Adipocyte (in vitro differentiated cells): ENCODE results near the gene PLAC8L1.

ENCODE experiments used
- DNase-seq: peaks from one replicate; pipeline ENCODE4 v3.0.0-alpha.2; 2015; ENCODE audit warnings: low read depth
- H3K27me3 ChIP-seq: replicated peaks from 2 replicates; pipeline ENCODE4 v1.7.0; 2013; ENCODE audit warnings: mild to moderate bottlenecking, low read length, moderate library complexity; ENCODE audit not compliant: control insufficient read depth, insufficient read depth
- H3K36me3 ChIP-seq: 2 replicates; pipeline ENCODE4 v1.7.0; 2013; ENCODE audit warnings: low read length, mild to moderate bottlenecking, moderate library complexity; ENCODE audit not compliant: control insufficient read depth, insufficient read depth, severe bottlenecking
- H3K4me1 ChIP-seq: 2 replicates; pipeline ENCODE4 v1.7.0; 2013; ENCODE audit warnings: mild to moderate bottlenecking, low read length, moderate library complexity; ENCODE audit not compliant: control insufficient read depth, insufficient read depth
- H3K4me3 ChIP-seq: 2 replicates; pipeline ENCODE4 v1.7.0; 2013; ENCODE audit warnings: mild to moderate bottlenecking, low read length, moderate library complexity
- H3K9ac ChIP-seq: 2 replicates; pipeline ENCODE4 v1.7.0; 2013; ENCODE audit warnings: mild to moderate bottlenecking, low read length, moderate library complexity
- H3K9me3 ChIP-seq: 2 replicates; pipeline ENCODE4 v1.7.0; 2013; ENCODE audit warnings: mild to moderate bottlenecking, low read length, moderate library complexity; ENCODE audit not compliant: control insufficient read depth

Gene PLAC8L1

DNA sequence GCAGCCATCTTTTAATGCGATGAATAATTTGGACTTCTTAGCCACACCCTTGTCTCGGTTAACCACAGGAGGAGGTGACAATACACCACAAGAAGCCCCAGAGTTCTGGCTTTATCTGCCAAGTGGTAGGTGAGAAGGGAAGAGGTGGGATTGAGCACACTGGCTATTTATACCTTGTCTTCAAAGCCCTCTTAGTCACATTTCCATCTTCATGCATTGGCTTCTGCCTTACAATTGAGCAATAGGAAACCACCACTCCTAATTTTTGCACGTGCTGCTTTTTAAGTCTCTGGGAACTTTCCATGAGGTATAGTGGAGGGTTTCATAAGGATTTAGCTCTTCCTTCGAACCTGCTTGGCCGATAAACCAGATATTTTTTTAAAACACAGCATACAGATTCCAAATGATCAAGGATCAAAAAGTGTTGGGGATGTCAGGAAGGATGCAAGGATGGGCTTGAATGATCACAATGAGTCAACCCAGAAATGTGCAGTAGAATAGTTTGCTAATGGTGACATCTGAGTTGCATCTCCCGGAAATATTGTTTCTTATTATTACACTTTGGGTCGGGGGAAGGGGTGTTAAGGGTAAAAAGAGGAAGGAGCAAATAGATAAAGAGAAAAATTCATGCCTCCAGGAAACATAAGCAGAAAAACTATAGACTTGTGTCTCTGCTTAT, 25.5 kb downstream of the PLAC8L1 start:
- no peaks in the 10 kb centered on the region for H3K9me3 ChIP-seq
- no peaks in the 10 kb centered on the region for H3K36me3 ChIP-seq
- peak; percentile 3 for DNase-seq
- peaks cover 7% of the 10 kb centered on the region for H3K27me3 ChIP-seq
- no peak overlapping the region for H3K9ac ChIP-seq
- H3K4me3 ChIP-seq, result no peak overlapping the region
- peaks cover 8% of the 10 kb centered on the region for H3K4me1 ChIP-seq

DNA sequence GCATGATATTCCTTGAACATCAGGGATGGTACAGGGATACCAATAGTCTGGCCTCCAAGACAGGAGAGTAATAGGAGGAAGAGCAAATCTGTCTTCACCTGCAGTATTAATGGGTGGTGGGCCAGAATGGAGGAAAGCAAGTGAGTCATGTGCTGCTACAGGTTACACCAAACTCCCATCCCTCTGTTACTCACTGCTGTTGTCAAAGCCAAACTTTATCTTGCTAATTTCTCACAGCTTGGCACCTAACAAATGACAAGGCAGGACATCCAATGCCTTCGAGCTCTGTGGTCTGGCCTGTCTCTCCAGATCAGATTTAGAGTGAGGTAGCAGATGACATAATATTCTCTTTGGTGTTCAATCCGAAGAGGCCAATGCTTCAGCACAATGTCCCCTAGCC, 26.8 kb downstream of the PLAC8L1 start:
- H3K27me3 ChIP-seq, result peaks cover 9% of the 10 kb centered on the region
- no peak for DNase-seq
- H3K9me3 ChIP-seq, result no peaks in the 10 kb centered on the region
- H3K36me3 ChIP-seq, result no peaks in the 10 kb centered on the region
- peaks cover 8% of the 10 kb centered on the region for H3K4me1 ChIP-seq
- H3K9ac ChIP-seq, result no peak overlapping the region
- no peak overlapping the region for H3K4me3 ChIP-seq

DNA sequence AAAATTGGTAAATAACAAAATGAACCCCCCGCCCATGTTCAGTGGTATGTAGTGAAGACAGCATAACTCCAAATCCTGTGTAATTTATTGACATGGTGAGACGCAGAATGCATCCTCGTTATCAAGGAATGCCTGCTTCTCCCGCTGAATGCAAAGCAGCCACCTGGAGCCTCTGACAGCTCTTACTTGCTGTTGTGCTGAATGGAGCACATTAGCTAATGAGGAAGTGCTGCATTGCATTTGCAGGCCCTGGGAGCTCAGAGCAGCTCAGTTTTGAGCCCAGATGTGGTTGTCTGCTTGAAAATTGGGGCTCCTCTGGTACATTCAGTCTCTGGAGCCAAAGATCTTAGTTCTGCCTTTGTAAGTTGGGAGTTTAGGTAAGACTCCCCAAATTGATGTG, 28.9 kb downstream of the PLAC8L1 start:
- no peaks in the 10 kb centered on the region for H3K9me3 ChIP-seq
- no peak for DNase-seq
- H3K36me3 ChIP-seq, result no peaks in the 10 kb centered on the region
- H3K4me1 ChIP-seq, result peaks cover 1% of the 10 kb centered on the region
- no peak overlapping the region for H3K9ac ChIP-seq
- H3K27me3 ChIP-seq, result peaks cover 19% of the 10 kb centered on the region
- H3K4me3 ChIP-seq, result no peak overlapping the region

DNA sequence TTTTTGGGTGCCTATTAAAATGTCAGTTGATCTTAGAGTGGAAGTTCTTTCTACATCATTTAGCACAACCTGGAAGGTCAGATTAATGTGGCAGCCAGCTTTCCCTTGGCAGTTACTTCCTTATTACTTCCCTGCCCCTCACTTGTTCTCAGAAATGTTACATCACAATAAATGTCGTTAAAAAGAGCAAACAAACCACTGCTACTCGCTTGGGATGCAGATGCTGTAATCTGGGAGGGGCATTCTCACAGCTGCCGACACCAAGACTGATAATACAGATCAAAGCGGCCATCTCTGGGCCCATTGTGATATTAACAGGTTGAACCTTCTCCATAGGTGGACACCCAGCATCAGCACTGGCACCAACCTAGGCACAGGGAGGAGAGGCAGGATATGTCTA, 29.3 kb downstream of the PLAC8L1 start:
- Histone ChIP-seq H3K9ac (no peak overlapping the region), H3K36me3 (no peaks in the 10 kb centered on the region), H3K4me3 (no peak overlapping the region), H3K9me3 (no peaks in the 10 kb centered on the region), H3K4me1 (no peaks in the 10 kb centered on the region), H3K27me3 (peaks cover 19% of the 10 kb centered on the region)
- no peak for DNase-seq

DNA sequence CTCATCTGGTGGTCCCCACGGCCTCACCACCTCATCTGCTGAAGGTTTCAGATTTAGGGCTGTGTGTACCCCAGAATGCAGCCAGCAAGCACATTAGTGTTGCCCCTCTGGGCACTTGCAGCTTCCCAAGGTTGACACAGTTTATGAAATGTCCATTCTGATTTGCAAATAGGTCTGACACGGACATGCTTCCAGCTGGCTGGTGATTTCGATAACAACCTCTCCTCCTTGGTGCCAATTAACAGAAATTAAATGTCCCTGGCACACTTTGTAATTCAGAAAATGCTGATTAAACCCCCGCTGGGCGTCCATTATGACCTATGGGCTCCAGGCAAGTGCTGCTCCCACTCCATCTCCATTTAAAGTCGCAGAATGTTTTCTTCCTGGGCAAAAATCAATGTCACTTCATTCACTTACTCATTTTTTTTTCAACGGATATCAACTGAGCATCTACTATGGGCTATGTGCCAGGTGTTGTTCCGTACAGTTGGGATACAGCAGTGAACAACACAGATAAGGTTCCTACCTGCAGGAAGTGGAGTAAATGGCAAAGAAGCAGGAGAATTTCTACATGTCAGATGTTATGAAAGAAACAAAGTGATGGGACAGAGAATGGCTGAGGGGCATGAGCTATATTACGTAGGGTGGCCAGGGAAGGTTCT, 32.0 kb downstream of the PLAC8L1 start:
- H3K4me3 ChIP-seq, result no peak overlapping the region
- DNase-seq, result no peak
- H3K27me3 ChIP-seq, result peaks cover 19% of the 10 kb centered on the region
- H3K9me3 ChIP-seq, result no peaks in the 10 kb centered on the region
- H3K9ac ChIP-seq, result no peak overlapping the region
- no peaks in the 10 kb centered on the region for H3K4me1 ChIP-seq
- no peaks in the 10 kb centered on the region for H3K36me3 ChIP-seq

DNA sequence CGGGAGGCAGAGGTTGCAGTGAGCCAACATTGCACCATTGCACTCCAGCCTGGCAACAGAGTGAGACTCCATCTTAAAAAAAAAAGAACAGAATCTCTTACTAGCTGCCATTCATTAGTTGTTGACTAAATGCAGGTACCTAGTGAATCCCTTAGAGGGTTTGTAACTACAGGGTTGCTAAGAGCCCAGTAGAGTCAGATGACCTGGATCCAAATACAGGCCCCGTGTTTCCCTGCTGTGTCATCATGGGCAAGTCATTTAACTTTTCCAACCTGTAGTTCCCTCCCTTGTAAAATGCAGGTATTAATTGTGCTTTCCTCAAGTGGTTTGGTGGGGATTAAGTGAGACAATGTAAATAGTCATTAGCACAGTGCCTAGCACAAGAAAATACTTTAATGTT, 32.8 kb downstream of the PLAC8L1 start:
- no peaks in the 10 kb centered on the region for H3K4me1 ChIP-seq
- H3K9ac ChIP-seq, result no peak overlapping the region
- no peaks in the 10 kb centered on the region for H3K9me3 ChIP-seq
- no peaks in the 10 kb centered on the region for H3K36me3 ChIP-seq
- no peak for DNase-seq
- peaks cover 19% of the 10 kb centered on the region for H3K27me3 ChIP-seq
- H3K4me3 ChIP-seq, result no peak overlapping the region

DNA sequence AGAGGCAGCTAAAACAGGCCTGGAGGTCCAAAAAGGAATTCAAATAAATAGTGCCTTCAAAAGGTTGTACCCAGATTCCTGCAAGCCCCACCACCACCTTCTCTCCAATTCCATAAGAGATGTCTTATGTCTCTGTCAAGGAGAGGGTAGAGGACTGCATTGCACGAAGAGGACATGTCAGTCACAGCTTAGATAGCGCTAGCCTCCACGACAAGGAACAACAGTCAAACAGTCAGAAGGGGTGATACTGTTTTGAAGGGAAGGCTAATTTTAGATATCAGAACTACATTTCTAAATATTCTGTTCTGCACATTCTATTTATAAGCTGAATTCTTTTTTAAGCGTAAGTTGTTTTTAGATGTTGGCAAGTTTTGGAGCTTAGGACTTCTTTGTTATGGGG, 34.2 kb downstream of the PLAC8L1 start:
- Histone ChIP-seq H3K27me3 (peaks cover 12% of the 10 kb centered on the region), H3K9ac (no peak overlapping the region), H3K36me3 (no peaks in the 10 kb centered on the region), H3K9me3 (no peaks in the 10 kb centered on the region), H3K4me1 (no peaks in the 10 kb centered on the region), H3K4me3 (no peak overlapping the region)
- no peak for DNase-seq

DNA sequence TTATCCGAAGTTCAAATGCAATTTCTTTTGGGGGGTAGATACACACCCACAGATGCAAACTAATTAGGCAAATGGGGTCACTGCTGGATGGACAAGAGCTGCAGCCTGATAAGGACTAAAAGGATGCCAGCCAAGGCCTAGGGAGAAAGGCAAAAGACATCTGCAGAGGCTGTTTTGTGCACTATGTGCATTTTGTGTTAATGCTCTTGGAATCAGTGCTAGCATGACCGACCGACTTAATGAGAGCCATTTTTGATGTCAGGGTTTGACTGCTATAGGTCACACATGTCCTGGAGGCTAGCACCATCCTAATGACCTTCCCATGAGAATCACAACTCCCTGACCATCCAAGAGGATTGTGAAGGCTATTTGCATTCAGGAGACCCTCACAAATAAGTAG, 34.6 kb downstream of the PLAC8L1 start:
- H3K9me3 ChIP-seq, result no peaks in the 10 kb centered on the region
- no peak overlapping the region for H3K4me3 ChIP-seq
- H3K4me1 ChIP-seq, result no peaks in the 10 kb centered on the region
- no peak for DNase-seq
- no peak overlapping the region for H3K9ac ChIP-seq
- H3K27me3 ChIP-seq, result peaks cover 12% of the 10 kb centered on the region
- no peaks in the 10 kb centered on the region for H3K36me3 ChIP-seq

DNA sequence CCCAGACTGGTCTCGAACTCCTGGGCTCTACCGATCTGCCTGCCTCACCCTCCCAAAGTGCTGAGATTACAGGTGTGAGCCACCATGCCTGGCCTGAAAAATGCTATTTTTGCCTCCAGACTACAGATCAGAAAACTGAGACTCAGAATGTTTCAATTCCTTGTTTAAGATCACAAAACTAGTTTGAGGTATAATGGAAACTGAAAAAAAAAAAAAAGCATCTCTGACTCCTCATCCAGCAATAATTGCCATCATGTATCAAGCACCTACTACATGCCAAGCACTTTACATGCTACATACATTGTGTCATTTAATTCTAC, 35.6 kb downstream of the PLAC8L1 start:
- Histone ChIP-seq H3K4me1 (no peaks in the 10 kb centered on the region), H3K9me3 (no peaks in the 10 kb centered on the region), H3K36me3 (no peaks in the 10 kb centered on the region), H3K9ac (no peak overlapping the region), H3K4me3 (no peak overlapping the region), H3K27me3 (peaks cover 12% of the 10 kb centered on the region)
- DNase-seq, result no peak

DNA sequence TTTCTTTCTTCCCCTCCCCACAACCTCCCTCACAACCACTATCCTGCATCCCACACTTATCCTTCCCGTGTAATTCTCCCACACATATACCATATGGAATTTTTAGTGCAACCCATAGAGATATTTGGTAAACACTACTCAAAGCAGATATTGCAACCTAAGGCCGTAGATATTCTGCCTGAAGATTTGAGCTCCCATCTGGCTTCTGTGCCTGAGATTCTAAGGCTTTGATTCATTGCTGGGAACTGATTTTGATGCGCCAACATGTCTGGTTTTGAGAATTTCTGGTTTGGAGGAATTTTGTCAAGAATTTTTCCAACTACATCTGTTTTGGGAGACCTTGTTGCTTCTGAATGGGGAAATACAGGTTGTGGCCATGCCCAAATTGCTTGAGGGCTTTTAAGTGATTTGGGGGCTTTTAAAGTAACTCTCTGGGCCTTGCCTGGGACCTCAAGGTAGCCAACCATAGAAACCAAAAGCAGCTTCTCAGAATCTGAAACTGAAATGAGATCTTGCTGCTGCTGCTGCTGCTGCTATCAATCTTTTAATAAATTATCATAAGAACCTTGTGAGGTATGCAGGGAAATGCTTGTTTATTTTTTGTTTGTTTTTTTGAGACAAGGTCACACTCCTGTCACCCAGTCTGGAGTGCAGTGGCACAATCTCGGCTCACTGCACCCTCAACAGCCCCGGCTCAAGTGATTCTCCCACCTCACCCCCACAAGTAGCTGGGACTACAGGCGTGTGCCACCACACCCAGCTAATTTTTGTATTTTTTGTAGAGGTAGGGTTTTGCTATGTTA, 36.2 kb downstream of the PLAC8L1 start:
- H3K9me3 ChIP-seq, result no peaks in the 10 kb centered on the region
- H3K9ac ChIP-seq, result no peak overlapping the region
- H3K4me3 ChIP-seq, result no peak overlapping the region
- H3K4me1 ChIP-seq, result no peaks in the 10 kb centered on the region
- no peaks in the 10 kb centered on the region for H3K36me3 ChIP-seq
- peaks cover 12% of the 10 kb centered on the region for H3K27me3 ChIP-seq
- no peak for DNase-seq

DNA sequence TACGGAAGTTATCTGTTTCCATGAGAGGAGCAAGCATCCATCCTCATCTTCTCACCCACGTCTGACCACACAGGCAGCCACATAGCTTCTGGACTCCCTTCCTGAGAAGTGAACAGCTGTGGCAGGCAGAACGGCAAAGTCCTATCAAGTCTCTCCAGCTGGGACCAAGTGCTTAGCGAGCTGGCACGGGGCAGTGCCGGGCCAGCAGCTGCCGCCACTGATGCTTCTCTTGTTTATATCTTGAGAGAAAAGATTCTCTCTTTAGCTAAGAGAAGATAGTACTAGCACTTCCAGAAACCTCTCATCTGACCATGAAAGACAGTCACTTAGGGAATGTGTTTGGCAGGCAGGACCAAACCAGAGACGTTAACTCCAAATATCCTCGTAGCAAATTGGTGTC, 37.2 kb downstream of the PLAC8L1 start:
- no peaks in the 10 kb centered on the region for H3K9me3 ChIP-seq
- H3K9ac ChIP-seq, result no peak overlapping the region
- H3K4me1 ChIP-seq, result no peaks in the 10 kb centered on the region
- no peaks in the 10 kb centered on the region for H3K36me3 ChIP-seq
- no peak overlapping the region for H3K4me3 ChIP-seq
- peaks cover 6% of the 10 kb centered on the region for H3K27me3 ChIP-seq
- DNase-seq, result no peak
